ENCODE results near the gene INSL3.

- no peak for TF ChIP-seq CHD2 (IDR thresholded peaks at IDR 0.05; ENCODE audit: low read length)
- TF ChIP-seq, protein P1, sequence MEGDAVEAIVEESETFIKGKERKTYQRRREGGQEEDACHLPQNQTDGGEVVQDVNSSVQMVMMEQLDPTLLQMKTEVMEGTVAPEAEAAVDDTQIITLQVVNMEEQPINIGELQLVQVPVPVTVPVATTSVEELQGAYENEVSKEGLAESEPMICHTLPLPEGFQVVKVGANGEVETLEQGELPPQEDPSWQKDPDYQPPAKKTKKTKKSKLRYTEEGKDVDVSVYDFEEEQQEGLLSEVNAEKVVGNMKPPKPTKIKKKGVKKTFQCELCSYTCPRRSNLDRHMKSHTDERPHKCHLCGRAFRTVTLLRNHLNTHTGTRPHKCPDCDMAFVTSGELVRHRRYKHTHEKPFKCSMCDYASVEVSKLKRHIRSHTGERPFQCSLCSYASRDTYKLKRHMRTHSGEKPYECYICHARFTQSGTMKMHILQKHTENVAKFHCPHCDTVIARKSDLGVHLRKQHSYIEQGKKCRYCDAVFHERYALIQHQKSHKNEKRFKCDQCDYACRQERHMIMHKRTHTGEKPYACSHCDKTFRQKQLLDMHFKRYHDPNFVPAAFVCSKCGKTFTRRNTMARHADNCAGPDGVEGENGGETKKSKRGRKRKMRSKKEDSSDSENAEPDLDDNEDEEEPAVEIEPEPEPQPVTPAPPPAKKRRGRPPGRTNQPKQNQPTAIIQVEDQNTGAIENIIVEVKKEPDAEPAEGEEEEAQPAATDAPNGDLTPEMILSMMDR (IDR thresholded peaks at IDR 0.05; ENCODE audit: control extremely low read depth in 1 of 3, insufficient read depth in 1 of 3, low read depth in 1 of 3, low read length in 3 of 3): no peak
- no peak for TF ChIP-seq CEBPB (IDR thresholded peaks at IDR 0.05; ENCODE audit: low read depth, low read length)
- no peak for TF ChIP-seq EZH2 (IDR thresholded peaks at IDR 0.05; ENCODE audit: low read depth, low read length, severe bottlenecking)
- TF ChIP-seq KDM1A (IDR thresholded peaks at IDR 0.05; ENCODE audit: borderline replicate concordance, low read length): no peak
- no peak for TF ChIP-seq POLR2A (IDR thresholded peaks at IDR 0.05; ENCODE audit: control extremely low read depth in 1 of 2, low read depth in 2 of 2, low read length in 2 of 2)
- no peak for TF ChIP-seq HDAC6 (IDR thresholded peaks at IDR 0.05; ENCODE audit: low read depth, low read length)
Measured at GRCh38 chr19:17803264-17803896, 17.9 kb downstream of the INSL3 start.

All from H1 (cell line).